Amygdala (tissue), 56 donors: ENCODE measurements around the gene TBP.
"Not testable (repeated sequence)": the region's sequence is repeated elsewhere in the genome, so short reads cannot be mapped to it uniquely, and the experiment has no call there.

ENCODE experiments used
- DNase-seq, 56 donors: peaks; one replicate each; lab custom pipeline; 2025; lab: John Stamatoyannopoulos, UW

Gene TBP

GRCh38 chr6:170597278-170597677 is 43.1 kb downstream of the TBP start:
- no peak for DNase-seq

- no peak for DNase-seq
These were observed 51.5 kb downstream of the TBP start for GRCh38 chr6:170605574-170606259.

DNA sequence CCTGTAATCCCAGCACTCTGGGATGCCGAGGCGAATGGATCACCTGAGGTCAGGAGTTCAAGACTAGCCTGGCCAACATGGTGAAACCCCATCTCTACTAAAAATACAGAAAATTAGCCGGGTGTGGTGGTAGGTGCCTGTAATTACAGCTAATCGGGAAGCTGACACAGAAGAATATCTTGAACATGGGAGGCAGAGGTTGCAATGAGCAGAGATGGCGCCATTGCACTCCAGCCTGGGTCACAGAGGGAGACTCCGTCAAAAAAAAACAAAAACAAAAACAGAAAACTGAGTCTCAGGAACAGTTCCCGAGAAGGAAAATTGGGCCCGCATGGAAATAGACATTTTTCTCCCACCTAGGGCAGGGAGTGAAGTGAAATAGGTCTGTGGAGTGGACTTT is 55.1 kb downstream of the TBP start:
- DNase-seq, result not testable (repeated sequence)

GRCh38 chr6:170612256-170612804 is 58.2 kb downstream of the TBP start:
- not testable (repeated sequence) for DNase-seq

DNA sequence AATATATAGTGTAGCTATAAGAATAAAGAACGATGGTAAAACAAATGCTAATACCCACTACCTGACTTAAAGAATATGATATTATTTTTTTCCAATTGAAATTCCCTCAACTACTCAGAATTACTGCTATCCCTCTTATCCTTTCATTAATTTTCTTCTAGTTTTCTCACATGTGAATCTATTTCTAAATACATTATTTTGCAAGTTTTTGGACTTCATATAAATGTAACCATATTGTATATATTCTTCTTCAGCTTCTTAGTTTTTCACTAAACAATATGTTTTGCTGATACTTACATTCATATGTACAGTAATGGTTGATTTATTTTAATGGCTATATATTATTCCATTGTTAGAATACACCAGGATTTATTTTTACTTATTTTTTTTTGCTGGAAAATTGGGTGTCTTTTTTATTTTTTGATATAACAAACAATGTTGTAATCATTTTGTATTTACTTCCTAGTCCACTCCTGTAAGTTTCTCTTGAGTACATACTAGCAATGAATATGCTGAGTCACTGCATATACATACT is 61.9 kb downstream of the TBP start:
- not testable (repeated sequence) for DNase-seq
